GM19395 (cell line): ENCODE results near the gene WDR37.

Experiments
- ATAC-seq: cut with Tn5 transposase; IDR thresholded peaks from one replicate; pipeline ENCODE4 v1.9.1; 2021; ENCODE audit warnings: mild to moderate bottlenecking, moderate library complexity; ENCODE audit not compliant: unreplicated experiment

Gene WDR37

GRCh38 chr10:1122349-1122748 lies 66.2 kb downstream of the WDR37 start:
- no peak for ATAC-seq

GRCh38 chr10:1123198-1123597 lies 67.0 kb downstream of the WDR37 start:
- no peak for ATAC-seq

GRCh38 chr10:1123972-1124371 lies 67.8 kb downstream of the WDR37 start:
- no peak for ATAC-seq

GRCh38 chr10:1124796-1125195 lies 68.6 kb downstream of the WDR37 start:
- no peak for ATAC-seq

GRCh38 chr10:1126461-1126860 lies 70.3 kb downstream of the WDR37 start:
- no peak for ATAC-seq

- no peak for ATAC-seq
These were observed 71.4 kb downstream of the WDR37 start for GRCh38 chr10:1127629-1128028.

- no peak for ATAC-seq
These were observed 71.9 kb downstream of the WDR37 start for GRCh38 chr10:1128115-1128514.

- ATAC-seq: no peak
These were observed 72.5 kb downstream of the WDR37 start for GRCh38 chr10:1128649-1129048.

GRCh38 chr10:1130226-1130625 lies 74.0 kb downstream of the WDR37 start:
- no peak for ATAC-seq

- ATAC-seq: no peak
These were observed 75.0 kb downstream of the WDR37 start for GRCh38 chr10:1130995-1131790.

- no peak for ATAC-seq
These were observed 76.4 kb downstream of the WDR37 start for GRCh38 chr10:1132584-1132983.

- no peak for ATAC-seq
These were observed 77.4 kb downstream of the WDR37 start for GRCh38 chr10:1133495-1134045.

GRCh38 chr10:1134156-1134555 lies 78.0 kb downstream of the WDR37 start:
- ATAC-seq: no peak

GRCh38 chr10:1136268-1136667 lies 80.1 kb downstream of the WDR37 start:
- ATAC-seq: no peak

GRCh38 chr10:1137499-1138163 lies 81.4 kb downstream of the WDR37 start:
- no peak for ATAC-seq

- no peak for ATAC-seq
These were observed 82.3 kb downstream of the WDR37 start for GRCh38 chr10:1138529-1138928.

- ATAC-seq: no peak
These were observed 85.1 kb downstream of the WDR37 start for GRCh38 chr10:1141261-1141660.

GRCh38 chr10:1141701-1142100 lies 85.5 kb downstream of the WDR37 start:
- no peak for ATAC-seq

- no peak for ATAC-seq
These were observed 86.4 kb downstream of the WDR37 start for GRCh38 chr10:1142596-1142995.

- ATAC-seq: no peak
These were observed 91.6 kb downstream of the WDR37 start for GRCh38 chr10:1147810-1148209.

- no peak for ATAC-seq
These were observed 92.8 kb downstream of the WDR37 start for GRCh38 chr10:1148855-1149605.
